ENCODE results near the gene MUCL1.

MUCL1 gene

DNA sequence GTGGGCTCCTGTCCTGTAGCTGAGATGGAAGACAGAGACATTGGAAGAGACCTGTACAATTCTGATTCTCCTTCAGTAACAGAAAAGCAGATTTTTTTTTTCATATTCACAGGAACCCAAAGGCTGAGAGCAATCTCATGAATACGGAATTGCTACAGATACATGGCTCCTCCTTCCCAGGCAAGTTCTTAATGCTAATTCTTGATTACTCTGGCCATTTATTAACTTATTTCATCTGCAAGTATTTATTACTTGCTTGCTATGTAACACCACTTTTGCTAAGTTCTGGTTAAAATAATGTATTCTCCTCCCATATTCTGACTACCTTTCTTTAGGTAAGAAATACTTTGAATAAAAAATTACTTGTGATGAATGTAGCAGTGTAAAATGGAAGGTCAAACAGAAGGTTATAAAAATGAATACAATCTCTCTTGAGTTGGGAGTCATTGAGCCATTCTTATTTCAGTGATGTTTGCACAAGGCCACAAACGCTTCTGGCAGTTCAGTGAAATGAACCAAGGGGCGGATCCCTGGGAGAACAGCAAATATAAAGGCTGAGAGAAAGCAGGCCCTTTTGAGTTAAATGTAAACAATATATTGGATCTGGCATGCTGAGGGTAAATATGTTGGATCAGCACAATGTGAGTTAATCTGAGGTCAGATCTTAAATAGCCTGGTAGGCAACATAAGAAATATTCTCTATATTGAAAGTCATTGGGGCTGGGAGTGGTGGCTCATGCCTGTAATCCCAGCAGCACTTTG, 37.6 kb downstream of the MUCL1 start:
- DNase-seq (ENCODE audit: low read depth), result no peak
